Lower lobe of right lung (tissue), 2 donors: Measurements from ENCODE around the gene KYNU. TPM values are rescaled to one million over a fixed set of nuclear protein-coding genes. Genes with fewer than 3 reads are reported as not detected.

ENCODE experiments used
- ATAC-seq, 2 donors: fragments of 200-7000 bp; cut with Tn5 transposase; one replicate each; pipeline ENCODE4 v1.9.1; 2020 to 2022; ENCODE audit warnings: mild to moderate bottlenecking in 2 of 2, moderate library complexity in 2 of 2
- DNase-seq: peaks from one replicate; pipeline ENCODE4 v3.0.0-alpha.2; 2020
- H3K27ac ChIP-seq: fragments of 200-600 bp; one replicate; pipeline ENCODE4 v1.8.0; 2022
- H3K27me3 ChIP-seq: fragments of 200-600 bp; one replicate; pipeline ENCODE4 v1.8.0; 2022; ENCODE audit warnings: low read depth
- H3K36me3 ChIP-seq: fragments of 200-600 bp; one replicate; pipeline ENCODE4 v1.8.0; 2022; ENCODE audit warnings: mild to moderate bottlenecking
- H3K4me1 ChIP-seq: fragments of 200-600 bp; one replicate; pipeline ENCODE4 v1.8.0; 2022
- H3K4me3 ChIP-seq: fragments of 200-600 bp; one replicate; pipeline ENCODE4 v1.8.0; 2022; ENCODE audit warnings: mild to moderate bottlenecking
- H3K9me3 ChIP-seq: fragments of 200-600 bp; one replicate; pipeline ENCODE4 v1.8.0; 2022
- intact Hi-C: fragments of 100-400 bp; cut with DNase I; formaldehyde crosslinking; loops from one replicate; pipeline ENCODE4 v1.11.0; 2022
- total RNA-seq: library from RNA; stranded (reverse); fragmentation: NEBNext Ultra II Directional; extraction: Animal tissue kit (Norgen Biotek cat#: 25700); gene quantifications from one replicate; pipeline ENCODE4 v1.2.1, GENCODE V29; 2021
- TF ChIP-seq, protein P1 (sequence below): fragments of 200-600 bp; IDR thresholded peaks from one replicate; pipeline ENCODE4 v1.8.0; 2022; ENCODE audit warnings: antibody characterized with exemption, mild to moderate bottlenecking
- donor health status: DM: no; HTN: yes; CAD: no; lungs with severe emphysema.

KYNU gene
- total RNA-seq, 1 donor from 2014 or later = 30.6 TPM

DNA sequence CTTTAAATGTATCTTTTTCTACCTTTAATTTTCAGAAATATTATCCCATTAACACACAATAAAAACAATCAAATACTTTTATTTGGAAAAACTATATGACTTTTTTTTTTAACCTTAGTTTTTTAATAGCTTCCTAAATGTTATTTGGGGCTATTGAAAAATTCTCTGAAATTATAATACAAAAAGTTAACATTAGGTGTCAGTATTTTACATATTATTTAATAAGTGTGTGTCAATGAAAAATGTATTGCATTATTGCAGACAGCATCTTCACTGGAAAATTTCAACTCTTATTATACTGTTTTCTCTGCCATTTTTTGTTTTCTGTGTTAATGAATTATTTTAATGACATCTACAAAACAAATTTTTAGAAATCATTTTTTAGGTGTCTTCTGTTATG lies 200.6 kb downstream of the KYNU start:
- Histone ChIP-seq H3K27ac (no peak overlapping the region), H3K9me3 (peaks cover 15% of the 10 kb centered on the region), H3K4me3 (no peak overlapping the region), H3K27me3 (no peaks in the 10 kb centered on the region), H3K4me1 (no peaks in the 10 kb centered on the region), H3K36me3 (no peaks in the 10 kb centered on the region)
- intact Hi-C loops = no loop called here
- DNase-seq (no peak), ATAC-seq (no peak)
- TF ChIP-seq, protein P1, sequence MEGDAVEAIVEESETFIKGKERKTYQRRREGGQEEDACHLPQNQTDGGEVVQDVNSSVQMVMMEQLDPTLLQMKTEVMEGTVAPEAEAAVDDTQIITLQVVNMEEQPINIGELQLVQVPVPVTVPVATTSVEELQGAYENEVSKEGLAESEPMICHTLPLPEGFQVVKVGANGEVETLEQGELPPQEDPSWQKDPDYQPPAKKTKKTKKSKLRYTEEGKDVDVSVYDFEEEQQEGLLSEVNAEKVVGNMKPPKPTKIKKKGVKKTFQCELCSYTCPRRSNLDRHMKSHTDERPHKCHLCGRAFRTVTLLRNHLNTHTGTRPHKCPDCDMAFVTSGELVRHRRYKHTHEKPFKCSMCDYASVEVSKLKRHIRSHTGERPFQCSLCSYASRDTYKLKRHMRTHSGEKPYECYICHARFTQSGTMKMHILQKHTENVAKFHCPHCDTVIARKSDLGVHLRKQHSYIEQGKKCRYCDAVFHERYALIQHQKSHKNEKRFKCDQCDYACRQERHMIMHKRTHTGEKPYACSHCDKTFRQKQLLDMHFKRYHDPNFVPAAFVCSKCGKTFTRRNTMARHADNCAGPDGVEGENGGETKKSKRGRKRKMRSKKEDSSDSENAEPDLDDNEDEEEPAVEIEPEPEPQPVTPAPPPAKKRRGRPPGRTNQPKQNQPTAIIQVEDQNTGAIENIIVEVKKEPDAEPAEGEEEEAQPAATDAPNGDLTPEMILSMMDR = no peak

DNA sequence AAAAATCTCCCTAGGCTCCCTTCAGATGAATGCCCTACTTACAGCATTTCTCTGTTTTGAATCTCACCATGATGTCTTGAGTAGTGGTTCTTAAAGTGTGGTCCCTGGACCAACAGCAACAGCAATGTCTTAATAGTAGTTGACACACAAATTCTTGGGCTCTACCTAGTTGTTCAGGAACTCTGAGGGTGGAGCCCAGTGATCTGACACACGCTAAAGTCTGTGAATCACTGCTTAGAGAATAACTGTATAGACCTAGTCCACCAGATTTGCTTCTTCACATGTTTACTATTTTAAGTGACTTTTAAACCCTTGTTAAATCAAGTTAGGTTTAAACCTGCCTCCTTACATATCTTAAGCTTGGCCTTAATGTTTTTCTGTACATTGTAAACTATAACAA lies 204.2 kb downstream of the KYNU start:
- no peaks in the 10 kb centered on the region for H3K36me3 ChIP-seq
- no peak for DNase-seq
- no peak for ATAC-seq
- no peaks in the 10 kb centered on the region for H3K4me1 ChIP-seq
- no peak overlapping the region for H3K4me3 ChIP-seq
- no peaks in the 10 kb centered on the region for H3K27me3 ChIP-seq
- intact Hi-C loops = no loop called here
- TF ChIP-seq, protein P1 = no peak
- H3K27ac ChIP-seq = no peak overlapping the region
- H3K9me3 ChIP-seq = peaks cover 9% of the 10 kb centered on the region

DNA sequence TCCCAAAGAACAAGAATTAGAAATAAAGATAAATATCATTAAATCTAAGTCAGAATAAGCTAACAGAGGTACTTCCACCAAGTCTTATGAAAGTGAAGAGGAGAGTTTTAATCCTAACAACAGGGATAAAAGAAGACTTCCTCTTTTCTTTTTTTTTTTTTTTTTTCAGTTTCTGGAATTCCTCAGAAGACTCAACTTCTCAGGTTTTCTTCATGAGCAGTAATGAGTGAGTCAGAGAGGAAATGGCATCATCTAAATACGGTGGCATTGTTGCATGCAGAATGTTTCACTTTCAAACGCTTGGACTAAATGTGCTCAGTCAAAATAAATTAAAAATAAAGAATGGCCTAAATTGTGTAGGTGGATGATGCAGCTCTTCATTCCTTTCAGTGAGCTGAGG lies 206.2 kb downstream of the KYNU start:
- Histone ChIP-seq H3K27me3 (no peaks in the 10 kb centered on the region), H3K9me3 (peaks cover 9% of the 10 kb centered on the region), H3K4me1 (no peaks in the 10 kb centered on the region), H3K36me3 (no peaks in the 10 kb centered on the region), H3K27ac (no peak overlapping the region), H3K4me3 (no peak overlapping the region)
- ATAC-seq (peak; percentile 57 to 63), DNase-seq (no peak)
- TF ChIP-seq, protein P1 = no peak
- intact Hi-C loops = no loop called here

DNA sequence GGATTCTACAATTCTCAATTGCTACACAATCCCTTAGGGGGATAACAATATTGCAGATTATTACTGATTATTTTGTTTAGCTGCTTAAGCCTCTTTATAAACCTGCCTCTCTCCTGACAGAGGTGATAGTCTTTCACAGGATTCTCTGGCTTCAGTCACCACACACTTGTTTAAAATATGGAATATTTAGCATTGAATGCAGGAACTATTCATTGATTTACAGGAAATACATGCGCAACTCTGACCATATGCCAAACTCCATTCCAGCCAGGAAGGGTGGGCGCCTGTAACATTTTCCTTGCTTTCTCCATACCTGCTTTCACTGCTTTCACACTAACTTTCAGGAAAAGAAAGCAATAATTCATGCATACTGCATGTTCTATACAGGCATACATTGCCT lies 207.0 kb downstream of the KYNU start:
- TF ChIP-seq, protein P1 = no peak
- Histone ChIP-seq H3K4me1 (no peaks in the 10 kb centered on the region), H3K9me3 (peaks cover 9% of the 10 kb centered on the region), H3K27ac (no peak overlapping the region), H3K36me3 (no peaks in the 10 kb centered on the region), H3K27me3 (no peaks in the 10 kb centered on the region), H3K4me3 (no peak overlapping the region)
- DNase-seq (no peak), ATAC-seq (no peak)
- intact Hi-C loops = no loop called here

DNA sequence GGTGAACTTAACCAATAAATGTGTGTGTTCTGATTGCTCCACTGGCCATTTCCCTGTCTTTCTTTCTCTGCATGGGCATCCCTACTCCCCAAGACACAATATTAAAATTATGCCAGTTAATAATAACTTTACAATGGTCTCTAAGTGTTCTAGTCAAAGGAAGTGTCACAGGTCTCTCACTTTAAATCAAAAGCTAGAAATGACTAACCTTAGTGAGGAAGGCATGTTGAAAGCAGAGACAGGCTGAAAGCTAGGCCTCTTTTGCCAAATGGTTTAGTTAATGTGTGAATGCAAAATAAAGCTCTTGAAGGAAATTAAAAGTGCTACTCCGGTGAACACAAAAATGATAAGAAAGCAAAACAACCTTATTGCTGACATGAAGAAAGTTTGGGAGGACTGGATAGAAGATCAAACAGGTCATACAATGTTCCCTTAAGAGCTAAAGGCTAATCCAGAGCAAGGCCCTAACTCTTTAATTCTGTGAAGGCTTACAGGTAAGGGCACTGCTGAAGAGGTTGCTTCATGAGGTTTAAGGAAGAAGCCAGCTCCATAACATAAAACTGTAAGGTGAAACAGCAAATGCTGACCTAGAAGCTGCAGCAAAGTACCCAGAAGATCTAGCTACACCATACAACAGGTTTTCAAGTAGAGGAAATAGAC lies 207.8 kb downstream of the KYNU start:
- Histone ChIP-seq H3K27me3 (no peaks in the 10 kb centered on the region), H3K9me3 (peaks cover 9% of the 10 kb centered on the region), H3K4me3 (no peak overlapping the region), H3K4me1 (no peaks in the 10 kb centered on the region), H3K27ac (no peak overlapping the region), H3K36me3 (no peaks in the 10 kb centered on the region)
- DNase-seq (no peak), ATAC-seq (no peak)
- intact Hi-C loops = no loop called here
- TF ChIP-seq, protein P1 = no peak
